Activated CD8-positive, alpha-beta memory T cell treated with anti-CD3 and anti-CD28 coated beads for 36 hours (primary cell): ENCODE results near the gene LETM1. TPM values are rescaled to one million over a fixed set of nuclear protein-coding genes. Genes with fewer than 3 reads are reported as not detected.

ENCODE experiments used
- CTCF ChIA-PET: fragments of 350-600 bp; sonication (Branson Sonifier 250); formaldehyde crosslinking; loops from one replicate; lab custom pipeline; 2021; ENCODE audit warnings: antibody characterized with exemption; lab: Charles Lee
- POLR2A ChIA-PET: fragments of 350-600 bp; sonication (Branson Sonifier 250); formaldehyde crosslinking; loops from one replicate; lab custom pipeline; 2021; ENCODE audit warnings: antibody characterized with exemption; lab: Charles Lee
- total RNA-seq, 2 experiments: library from RNA; stranded (reverse); gene quantifications; one replicate each; pipeline ENCODE4 v1.2.3, GENCODE V29; 2021

Gene LETM1
- total RNA-seq, 2 experiments from 2014 or later = 88.8 to 94.7 TPM

GRCh38 chr4:1880332-1880731, 24.4 kb upstream of the LETM1 start:
- ChIA-PET POLR2A (no interaction called here), CTCF (no interaction called here)

GRCh38 chr4:1879485-1879884, 23.5 kb upstream of the LETM1 start:
- ChIA-PET POLR2A (no interaction called here), CTCF (no interaction called here)

DNA sequence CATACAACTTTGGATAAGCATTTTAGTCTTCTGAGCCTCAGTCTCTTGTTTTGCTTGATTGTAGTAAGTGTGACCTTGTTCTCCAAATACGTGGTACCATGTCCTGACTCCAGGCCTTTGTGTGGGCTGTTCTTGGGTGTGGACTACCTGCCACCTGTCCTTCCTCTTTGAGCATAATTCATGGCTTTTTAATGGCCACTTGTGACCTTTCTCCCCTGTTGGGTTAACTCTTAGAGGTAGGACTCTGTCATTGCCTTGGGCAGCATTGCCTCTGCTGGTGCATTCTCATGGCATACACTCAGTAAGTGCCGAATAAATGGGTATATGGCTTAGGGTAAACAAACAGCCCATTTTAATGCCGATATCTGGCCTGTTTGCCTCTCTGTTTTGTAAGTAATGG, 18.2 kb upstream of the LETM1 start:
- ChIA-PET POLR2A (no interaction called here), CTCF (interaction anchor here (1.4 to 2.0 kb wide), 2 partner anchors 14 to 25 kb away, joined by 4 to 7 read pairs; no protein-coding TSS in a partner anchor)

DNA sequence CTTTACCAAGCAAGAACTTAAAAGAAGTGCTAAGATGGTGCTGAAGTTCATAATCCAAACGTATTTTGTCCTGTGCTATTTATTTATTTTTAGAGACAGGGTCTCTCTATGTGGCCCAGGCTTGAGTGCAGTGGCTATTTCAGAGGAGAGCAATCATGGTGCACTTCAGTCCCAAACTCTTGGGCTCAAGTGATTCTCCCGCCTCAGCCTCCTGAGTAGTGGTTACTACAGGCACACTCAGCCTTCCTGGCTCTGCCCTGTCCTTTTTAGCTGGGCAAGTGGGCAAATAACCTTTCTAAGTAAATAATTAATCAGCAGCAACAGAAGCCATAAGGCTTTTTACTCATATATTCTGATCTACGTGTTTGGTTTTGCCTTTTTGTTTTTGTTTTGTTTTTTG, 17.8 kb upstream of the LETM1 start:
- ChIA-PET CTCF (interaction anchor here (0.9 to 2.0 kb wide), 4 partner anchors 14 to 127 kb away, joined by 3 to 7 read pairs (median 4); no protein-coding TSS in a partner anchor), POLR2A (no interaction called here)

- ChIA-PET POLR2A (interaction anchor here (1.0 to 1.1 kb wide), 2 partner anchors 17 to 18 kb away, joined by 3 read pairs; partner anchors contain the start of gene LETM1), CTCF (interaction anchor here (0.9 to 2.0 kb wide), 4 partner anchors 11 to 126 kb away, joined by 3 to 7 read pairs (median 3); no protein-coding TSS in a partner anchor)
These were observed 17.3 kb upstream of the LETM1 start for GRCh38 chr4:1873291-1873690.

DNA sequence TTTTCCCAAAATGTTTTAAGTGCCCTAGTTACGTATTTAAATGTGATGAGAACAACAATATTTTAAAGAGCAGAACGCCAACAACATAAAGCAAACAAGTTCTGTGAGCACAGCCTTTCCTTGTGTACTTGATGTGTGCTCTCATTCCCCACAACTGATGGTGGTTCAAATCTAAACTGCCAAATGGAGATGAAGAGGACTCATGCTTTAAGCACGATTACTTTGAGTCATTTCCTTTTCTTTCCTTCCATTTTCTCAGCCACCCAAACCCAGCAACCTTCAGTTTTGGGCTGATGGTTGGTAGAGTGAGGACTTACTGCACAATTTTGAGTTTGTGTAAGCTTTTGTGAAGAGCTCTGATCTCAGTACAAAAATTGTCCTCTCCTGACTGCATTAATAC, 16.9 kb upstream of the LETM1 start:
- ChIA-PET CTCF (interaction anchor here (0.6 to 2.0 kb wide), 5 partner anchors 11 to 126 kb away, joined by 3 to 7 read pairs (median 3); no protein-coding TSS in a partner anchor), POLR2A (interaction anchor here (1.0 to 1.1 kb wide), 2 partner anchors 16 to 17 kb away, joined by 3 read pairs; partner anchors contain the start of gene LETM1)

- ChIA-PET POLR2A (no interaction called here), CTCF (no interaction called here)
These were observed 15.6 kb upstream of the LETM1 start for GRCh38 chr4:1871471-1872021.

DNA sequence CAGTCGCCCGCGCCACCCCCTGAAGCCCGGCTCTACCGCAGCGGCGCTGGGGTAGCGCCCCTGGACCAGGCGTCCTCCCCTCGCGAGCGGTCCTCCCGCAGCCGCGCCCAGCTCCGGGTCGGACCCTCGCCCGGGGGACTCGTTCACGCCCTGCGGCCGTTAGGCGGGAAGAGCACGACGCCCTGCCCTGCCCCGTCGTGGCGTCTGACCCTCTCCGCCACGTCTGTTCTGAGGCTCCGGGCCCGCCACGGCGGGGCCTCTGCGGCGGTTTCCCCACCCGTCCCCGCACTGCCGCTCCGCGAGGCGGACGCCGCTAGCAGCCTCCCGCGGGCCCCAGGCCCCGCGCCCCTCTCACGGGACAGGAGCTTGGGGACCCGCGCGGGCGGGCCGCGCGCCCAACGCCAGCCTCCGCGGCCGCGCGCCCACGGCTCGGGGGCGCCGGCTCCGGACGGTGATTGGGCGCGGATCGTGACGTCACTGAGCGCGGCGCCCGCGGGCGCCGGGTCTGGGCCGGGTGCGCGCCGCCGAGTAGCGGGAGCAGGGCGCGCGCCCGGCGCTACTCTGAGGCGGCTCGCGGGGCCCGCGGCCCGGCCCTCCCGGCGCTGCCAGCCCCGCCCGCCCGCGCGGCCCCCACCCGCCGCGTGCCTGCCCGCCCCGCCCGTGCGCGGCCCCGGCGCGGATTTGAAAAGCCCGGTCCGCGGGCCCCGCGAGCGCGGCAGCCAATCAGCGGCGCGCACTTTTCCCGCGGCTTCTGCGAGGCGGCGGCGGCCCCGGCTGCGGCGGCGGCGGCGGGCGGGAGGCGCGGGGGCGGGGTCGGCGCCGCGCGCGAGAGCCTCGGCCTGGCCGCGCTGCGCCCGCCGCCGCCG, 14.9 kb upstream of the LETM1 start, which contains the start of gene NSD2:
TSS of gene NSD2 (plus strand) at position 816 of the 866 bp plus-strand sequence. CDS start 29,262 bp downstream, outside the sequence.
- CTCF ChIA-PET = interaction anchor here (1.3 kb wide), 1 partner anchor 16 kb away, joined by 3 read pairs; no protein-coding TSS in a partner anchor
- POLR2A ChIA-PET = interaction anchor here (0.5 to 1.2 kb wide), 9 partner anchors 9 to 669 kb away, joined by 3 to 7 read pairs (median 3); partner anchors contain the start of genes LETM1, TACC3 and TMEM129

DNA sequence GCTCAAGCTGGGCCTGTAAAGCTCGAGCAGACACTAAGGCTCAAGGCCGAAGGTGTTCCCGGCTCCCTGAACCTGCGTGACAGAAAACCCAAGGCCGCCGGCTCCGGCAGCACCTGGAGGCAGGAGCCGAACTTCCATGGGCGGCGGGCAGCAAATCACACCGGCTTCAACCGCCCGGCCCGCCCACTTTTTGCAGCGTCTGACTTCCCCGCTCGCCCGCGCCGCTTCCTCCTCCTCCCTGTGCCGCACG, 14.3 kb upstream of the LETM1 start:
- ChIA-PET CTCF (interaction anchor here (1.3 kb wide), 1 partner anchor 15 kb away, joined by 3 read pairs; no protein-coding TSS in a partner anchor), POLR2A (interaction anchor here (0.7 to 1.2 kb wide), 5 partner anchors 9 to 190 kb away, joined by 3 to 5 read pairs (median 3); partner anchors contain the start of genes LETM1, TACC3 and TMEM129)

DNA sequence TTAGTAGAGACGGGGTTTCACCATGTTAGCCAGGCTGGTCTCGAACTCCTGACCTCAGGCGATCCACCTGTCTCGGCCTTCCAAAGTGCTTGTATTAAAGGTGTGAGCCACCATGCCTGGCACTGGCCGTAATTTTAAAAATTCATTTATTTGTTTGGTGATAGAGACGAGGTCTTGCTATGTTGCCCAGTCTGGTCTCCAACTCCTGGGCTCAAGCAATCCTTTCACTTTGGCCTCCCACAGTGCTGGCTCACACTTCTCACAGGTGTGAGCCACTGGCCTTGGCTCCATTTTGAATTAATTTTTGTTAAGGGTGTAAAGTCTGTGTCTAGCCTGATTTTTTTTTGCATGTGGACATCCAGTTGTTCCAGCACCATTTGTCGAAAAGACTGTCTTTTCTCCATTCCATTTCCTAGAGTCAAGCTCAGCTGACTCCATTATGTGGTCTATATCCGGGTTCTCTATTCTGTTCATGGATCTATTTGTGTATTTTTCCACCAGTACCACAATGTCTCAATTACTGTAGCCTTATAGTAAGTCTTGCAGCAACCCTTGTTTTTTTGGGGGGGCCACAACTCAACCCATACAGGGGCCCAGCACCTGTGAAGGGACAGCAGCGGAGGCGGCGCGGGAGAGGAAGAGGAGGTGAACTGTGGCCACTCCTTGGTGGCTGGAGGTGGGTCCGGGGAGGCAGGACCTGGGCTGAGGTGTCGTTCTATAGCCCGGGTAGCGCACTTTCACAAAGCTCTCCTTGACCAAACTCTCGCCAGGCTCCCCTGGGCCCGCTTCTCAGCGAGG, 13.8 kb upstream of the LETM1 start:
- POLR2A ChIA-PET = interaction anchor here (0.7 to 1.2 kb wide), 4 partner anchors 8 to 190 kb away, joined by 3 to 5 read pairs (median 4); partner anchors contain the start of gene LETM1
- CTCF ChIA-PET = interaction anchor here (1.3 kb wide), 1 partner anchor 15 kb away, joined by 3 read pairs; no protein-coding TSS in a partner anchor

DNA sequence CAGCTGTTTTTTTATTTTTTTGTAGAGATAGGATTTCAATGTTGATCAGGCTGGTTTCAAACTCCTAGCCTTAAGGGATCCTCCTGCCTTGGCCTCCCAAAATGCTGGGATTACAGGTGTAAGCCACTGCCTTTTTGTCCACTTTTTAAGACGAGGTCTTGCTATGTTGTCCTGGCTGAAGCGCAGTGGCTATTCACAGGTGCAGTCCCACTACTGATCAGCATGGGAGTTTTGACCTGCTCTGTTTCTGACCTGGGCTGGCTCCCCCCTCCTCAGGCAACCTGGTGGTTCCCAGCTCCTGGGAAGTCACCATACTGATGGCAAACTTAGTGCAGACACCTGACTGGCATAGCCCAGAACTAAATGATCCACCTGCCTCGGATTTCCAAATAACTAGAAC, 13.0 kb upstream of the LETM1 start:
- ChIA-PET POLR2A (no interaction called here), CTCF (no interaction called here)

GRCh38 chr4:1868293-1868692, 12.3 kb upstream of the LETM1 start:
- CTCF ChIA-PET = no interaction called here

DNA sequence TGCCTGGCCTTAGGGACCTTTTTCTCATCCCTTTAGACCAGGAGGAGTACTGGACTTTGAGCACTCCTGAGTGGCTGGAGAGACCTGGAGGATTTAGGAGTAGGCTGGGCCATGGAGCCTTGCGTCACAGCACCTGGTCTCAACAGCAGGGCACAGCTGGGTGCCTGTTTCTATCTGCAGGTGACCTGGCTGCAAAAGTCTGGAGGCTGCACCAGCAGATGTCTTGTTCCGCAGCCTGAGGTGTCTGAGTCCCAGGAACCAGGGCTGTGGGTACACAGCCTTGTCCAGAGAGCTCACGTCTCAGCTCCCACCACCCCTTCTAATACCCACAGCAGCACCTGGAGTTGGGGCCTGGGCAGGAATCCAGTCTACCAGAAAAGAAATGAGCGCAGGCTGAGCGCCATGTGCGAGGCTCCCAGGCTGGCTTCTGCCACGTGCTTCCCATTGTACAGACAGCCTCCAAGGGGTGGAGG, 10.3 kb upstream of the LETM1 start:
- ChIA-PET CTCF (no interaction called here), POLR2A (no interaction called here)

More at GRCh38 chr4:1868293-1868692, 12.3 kb upstream of the LETM1 start:
- POLR2A ChIA-PET = interaction anchor here (0.6 kb wide), 1 partner anchor 125 kb away, joined by 5 read pairs; no protein-coding TSS in a partner anchor

- POLR2A ChIA-PET = no interaction called here
- CTCF ChIA-PET = interaction anchor here (1.3 kb wide), 1 partner anchor 36 kb away, joined by 3 read pairs; no protein-coding TSS in a partner anchor
These were observed 8.4 kb upstream of the LETM1 start for GRCh38 chr4:1864076-1865008.

- ChIA-PET CTCF (interaction anchor here (1.3 kb wide), 1 partner anchor 36 kb away, joined by 3 read pairs; no protein-coding TSS in a partner anchor), POLR2A (no interaction called here)
These were observed 7.5 kb upstream of the LETM1 start for GRCh38 chr4:1863297-1864033.

- POLR2A ChIA-PET = interaction anchor here (0.6 kb wide), 1 partner anchor 518 kb away, joined by 4 read pairs; no protein-coding TSS in a partner anchor
- CTCF ChIA-PET = interaction anchor here (0.6 to 1.3 kb wide), 3 partner anchors 37 to 119 kb away, joined by 3 read pairs; no protein-coding TSS in a partner anchor
These were observed 7.0 kb upstream of the LETM1 start for GRCh38 chr4:1862961-1863296.
